OCI-LY7 (cell line): Measurements from ENCODE around the gene TDRD9. TPM values are rescaled to one million over a fixed set of nuclear protein-coding genes. Genes with fewer than 3 reads are reported as not detected.

ENCODE experiments used
- BruUV-seq: library from RNA; stranded (reverse); fragments of 400-500 nt; replicated peaks from 2 replicates; lab custom pipeline; 2021; lab: Mats Ljungman, UMichigan
- CTCF ChIA-PET: fragments of 300-600 bp; sonication (Branson Sonifier 250); formaldehyde crosslinking; loops from one replicate; lab custom pipeline; 2022; ENCODE audit warnings: antibody characterized with exemption; ENCODE audit not compliant: unreplicated experiment; lab: Charles Lee
- POLR2A ChIA-PET: fragments of 300-600 bp; sonication (Branson Sonifier 250); formaldehyde crosslinking; loops from one replicate; lab custom pipeline; 2022; ENCODE audit warnings: antibody characterized with exemption; lab: Charles Lee
- DNase-seq: peaks from one replicate; pipeline ENCODE4 v3.0.0-alpha.2; 2015; ENCODE audit warnings: low spot score
- H2AFZ ChIP-seq: fragments of 200-600 bp; sonication (generic), shearing (Covaris generic); 2 replicates; pipeline ENCODE4 v1.6.1; 2014; ENCODE audit warnings: mild to moderate bottlenecking, antibody characterized with exemption, low read length, moderate library complexity
- H3K27ac ChIP-seq: fragments of 200-600 bp; sonication (generic); 2 replicates; pipeline ENCODE4 v1.5.1; 2014; ENCODE audit warnings: mixed run types, low read depth, mild to moderate bottlenecking, moderate library complexity, low read length, inconsistent platforms; ENCODE audit not compliant: poor library complexity, severe bottlenecking
- H3K36me3 ChIP-seq: fragments of 200-600 bp; sonication (generic); 2 replicates; pipeline ENCODE4 v1.6.1; 2014; ENCODE audit warnings: mild to moderate bottlenecking, antibody characterized with exemption, low read length, moderate library complexity, mixed read lengths; ENCODE audit not compliant: insufficient read depth
- H3K4me1 ChIP-seq: fragments of 200-600 bp; sonication (generic); 2 replicates; pipeline ENCODE4 v1.5.1; 2014; ENCODE audit warnings: mild to moderate bottlenecking, low read length; ENCODE audit not compliant: insufficient read depth, poor library complexity, severe bottlenecking
- H3K4me2 ChIP-seq: fragments of 200-600 bp; sonication (generic); 2 replicates; pipeline ENCODE4 v1.6.1; 2014; ENCODE audit warnings: mild to moderate bottlenecking, low read length
- H3K4me3 ChIP-seq: fragments of 200-600 bp; sonication (generic); 2 replicates; pipeline ENCODE4 v1.5.1; 2014; ENCODE audit warnings: mild to moderate bottlenecking, low read depth, low read length; ENCODE audit not compliant: poor library complexity, severe bottlenecking
- H3K79me2 ChIP-seq: fragments of 200-600 bp; sonication (generic); 2 replicates; pipeline ENCODE4 v1.6.1; 2016; ENCODE audit warnings: low read depth, mild to moderate bottlenecking, low read length, moderate library complexity, mixed read lengths; ENCODE audit not compliant: insufficient read depth
- H3K9me2 ChIP-seq: fragments of 200-600 bp; sonication (generic); 2 replicates; pipeline ENCODE4 v1.6.1; 2016; ENCODE audit warnings: mild to moderate bottlenecking, low read length, mixed read lengths; ENCODE audit not compliant: insufficient read depth
- H3K9me3 ChIP-seq: fragments of 200-600 bp; sonication (generic); 2 replicates; pipeline ENCODE4 v1.6.1; 2014; ENCODE audit warnings: mild to moderate bottlenecking, mixed run types, low read length, mixed read lengths
- H4K20me1 ChIP-seq: fragments of 200-600 bp; sonication (generic); 2 replicates; pipeline ENCODE4 v1.6.1; 2014; ENCODE audit warnings: mild to moderate bottlenecking, antibody characterized with exemption, low read length, moderate library complexity, mixed read lengths; ENCODE audit not compliant: insufficient read depth
- CTCF ChIP-seq: fragments of 200-600 bp; sonication (generic); conservative IDR thresholded peaks from 2 replicates; pipeline ENCODE4 v1.5.1; 2014; ENCODE audit warnings: mild to moderate bottlenecking, antibody characterized with exemption, low read length, moderate library complexity, mixed read lengths
- EZH2phosphoT487 ChIP-seq: fragments of 200-600 bp; sonication (generic); IDR thresholded peaks from 2 replicates; pipeline ENCODE4 v1.6.1; 2018; ENCODE audit warnings: low read depth, borderline replicate concordance, mild to moderate bottlenecking, mixed run types, antibody characterized with exemption, low read length, moderate library complexity, mixed read lengths
- intact Hi-C: fragments of 100-400 bp; cut with micrococcal nuclease; formaldehyde crosslinking; loops from one replicate; pipeline ENCODE4 v1.10.0; 2022; ENCODE audit not compliant: unreplicated experiment
- total RNA-seq, 2 experiments: library from RNA; depleted of rRNA in 1 of 2; stranded (reverse); fragments of >200 nt in 1 of 2; shearing (Covaris generic) in 1 of 2; gene quantifications; 2 replicates each; pipeline ENCODE4 v1.2.3, GENCODE V29; 2014 to 2022

The TDRD9 gene
- total RNA-seq, 2 experiments from 2014 or later, result not detected

- CTCF ChIA-PET, result interaction anchor here (0.5 kb wide), 1 partner anchor 11 kb away, joined by 3 read pairs; no protein-coding TSS in a partner anchor
- POLR2A ChIA-PET, result interaction anchor here (0.7 to 1.0 kb wide), 2 partner anchors 231 to 489 kb away, joined by 3 to 4 read pairs; no protein-coding TSS in a partner anchor
Observed at GRCh38 chr14:104034976-104035699, 106.9 kb downstream of the TDRD9 start.

GRCh38 chr14:104036212-104036611 lies 108.0 kb downstream of the TDRD9 start:
- Histone ChIP-seq H3K36me3 (no peaks in the 10 kb centered on the region), H2AFZ (no peak overlapping the region), H3K27ac (no peak overlapping the region), H3K4me1 (no peaks in the 10 kb centered on the region), H3K9me2 (no peaks in the 10 kb centered on the region), H3K4me2 (no peak overlapping the region), H3K4me3 (no peak overlapping the region), H3K9me3 (no peaks in the 10 kb centered on the region), H3K79me2 (no peaks in the 10 kb centered on the region), H4K20me1 (no peaks in the 10 kb centered on the region)
- ChIA-PET POLR2A (interaction anchor here (0.7 to 1.2 kb wide), 2 partner anchors 8 to 488 kb away, joined by 4 read pairs; no protein-coding TSS in a partner anchor), CTCF (no interaction called here)
- no TSS peak for BruUV-seq
- no peak for DNase-seq
- TF ChIP-seq EZH2phosphoT487 (no peak), CTCF (no peak)
- intact Hi-C loops, result no loop called here

More at GRCh38 chr14:104034976-104035699, 106.9 kb downstream of the TDRD9 start:
- Histone ChIP-seq H3K4me1 (no peaks in the 10 kb centered on the region), H2AFZ (no peak overlapping the region), H3K9me2 (no peaks in the 10 kb centered on the region), H3K4me2 (no peak overlapping the region), H4K20me1 (no peaks in the 10 kb centered on the region), H3K9me3 (no peaks in the 10 kb centered on the region), H3K27ac (no peak overlapping the region), H3K36me3 (no peaks in the 10 kb centered on the region), H3K4me3 (no peak overlapping the region), H3K79me2 (no peaks in the 10 kb centered on the region)
- TF ChIP-seq EZH2phosphoT487, result no peak
- TF ChIP-seq CTCF, result no peak
- no TSS peak for BruUV-seq
- DNase-seq, result no peak
- intact Hi-C loops, result no loop called here

GRCh38 chr14:104037074-104037473 lies 108.8 kb downstream of the TDRD9 start:
- Histone ChIP-seq H3K9me3 (no peaks in the 10 kb centered on the region), H3K4me3 (no peak overlapping the region), H3K27ac (no peak overlapping the region), H3K36me3 (no peaks in the 10 kb centered on the region), H3K79me2 (no peaks in the 10 kb centered on the region), H3K4me1 (no peaks in the 10 kb centered on the region), H3K9me2 (no peaks in the 10 kb centered on the region), H4K20me1 (no peaks in the 10 kb centered on the region), H3K4me2 (no peak overlapping the region), H2AFZ (no peak overlapping the region)
- ChIA-PET POLR2A (interaction anchor here (1.2 kb wide), 1 partner anchor 9 kb away, joined by 4 read pairs; no protein-coding TSS in a partner anchor), CTCF (interaction anchor here (0.6 kb wide), 1 partner anchor 51 kb away, joined by 3 read pairs; no protein-coding TSS in a partner anchor)
- no TSS peak for BruUV-seq
- no peak for DNase-seq
- TF ChIP-seq EZH2phosphoT487, result no peak
- TF ChIP-seq CTCF, result no peak
- intact Hi-C loops, result no loop called here
